K562 (cell line): Measurements from ENCODE around the gene SIGLEC1. TPM values are rescaled to one million over a fixed set of nuclear protein-coding genes. Genes with fewer than 3 reads are reported as not detected.

Source experiments
- ADNP ChIP-seq: fragments of 200-800 bp; sonication (Bioruptor generic); IDR thresholded peaks from 2 replicates; pipeline ENCODE4 v1.6.1; 2016; ENCODE audit warnings: missing genetic modification characterization, missing compliant biosample characterization
- ATF6 ChIP-seq: sonication (generic); formaldehyde crosslinking; IDR thresholded peaks from 2 replicates; pipeline ENCODE4 v1.4.0; 2020; ENCODE audit warnings: mild to moderate bottlenecking, missing genetic modification reagents
- CHD7 ChIP-seq: fragments of 200-600 bp; sonication (generic); IDR thresholded peaks from one replicate; pipeline ENCODE4 v1.6.1; 2012; ENCODE audit warnings: mild to moderate bottlenecking, low read depth, low read length, inconsistent platforms
- ELF2 ChIP-seq: fragments of 250-450 bp; sonication (Bioruptor Pico); IDR thresholded peaks from 2 replicates; pipeline ENCODE4 v1.5.0; 2021; ENCODE audit warnings: mild to moderate bottlenecking
- GATAD2B ChIP-seq: fragments of 450-650 bp; IDR thresholded peaks from 2 replicates; pipeline ENCODE4 v1.6.1; 2017; ENCODE audit warnings: mild to moderate bottlenecking, borderline replicate concordance
- HNRNPLL ChIP-seq: fragments of 200-400 bp; formaldehyde crosslinking; IDR thresholded peaks from 2 replicates; pipeline ENCODE4 v1.6.1; 2017; ENCODE audit warnings: low read length, low read depth, mild to moderate bottlenecking; ENCODE audit not compliant: poor library complexity, severe bottlenecking
- KLF13 ChIP-seq: fragments of 450-650 bp; IDR thresholded peaks from 2 replicates; pipeline ENCODE4 v1.6.1; 2016; ENCODE audit warnings: missing genetic modification characterization, low read depth, mild to moderate bottlenecking, missing compliant biosample characterization, moderate library complexity, borderline replicate concordance
- NCOA4 ChIP-seq: fragments of 450-650 bp; IDR thresholded peaks from 2 replicates; pipeline ENCODE4 v1.6.1; 2018; ENCODE audit warnings: mild to moderate bottlenecking; ENCODE audit not compliant: partially characterized antibody
- NR3C1 ChIP-seq: sonication (generic); formaldehyde crosslinking; IDR thresholded peaks from 2 replicates; pipeline ENCODE4 v1.8.1; 2022; ENCODE audit warnings: missing genetic modification reagents
- NR4A1 ChIP-seq, 2 experiments: fragments of 250-450 bp in 1 of 2; fragments of 450-650 bp in 1 of 2; sonication (Bioruptor Pico) in 1 of 2; IDR thresholded peaks; 2 replicates each; pipeline versions ENCODE4 v1.4.0 to v1.6.1; 2016 to 2020; ENCODE audit warnings: mild to moderate bottlenecking in 2 of 2, missing compliant biosample characterization in 1 of 2, missing genetic modification characterization in 1 of 2, moderate library complexity in 1 of 2
- SMAD3 ChIP-seq: fragments of 450-650 bp; formaldehyde crosslinking; conservative IDR thresholded peaks from 2 replicates; pipeline ENCODE4 v1.4.0; 2020; ENCODE audit warnings: mild to moderate bottlenecking
- ZNF655 ChIP-seq: fragments of 250-450 bp; sonication (Bioruptor Pico); IDR thresholded peaks from 2 replicates; pipeline ENCODE4 v1.5.0; 2021
- polyA plus RNA-seq, 8 experiments: library from polyadenylated mRNA; depleted of rRNA in 4 of 8; stranded (reverse) in 5 of 8; unstranded in 3 of 8; fragments of >200 nt; fragmentation: Nextera tagmentation in 2 of 8; fragmentation: Illumina TruSeq in 1 of 8; extraction: Ambion mirVana in 2 of 8; extraction: Trizol in 1 of 8; gene quantifications; 2 replicates each; pipeline versions ENCODE4 v1.2.1 to v1.2.3, GENCODE V29; 2011 to 2014; ENCODE audit warnings: inconsistent platforms in 1 of 8, missing spikeins in 1 of 8
- total RNA-seq, 7 experiments: library from RNA; depleted of rRNA in 6 of 7; stranded (reverse); fragments of >200 nt in 6 of 7; fragmentation: Illumina TruSeq in 2 of 7; extraction: Trizol in 2 of 7; gene quantifications; 2 replicates each; pipeline versions ENCODE4 v1.2.1 to v1.2.3, GENCODE V29; 2011 to 2021; ENCODE audit warnings: low replicate concordance in 1 of 7

Gene SIGLEC1
- total and polyA plus RNA-seq, 9 of the 15 experiments (the other 6 are each of a cell fraction or from before 2014, with no cell fraction given) = 0.05 to 0.07 TPM; not detected in 7

GRCh38 chr20:3744806-3745685, 32.6 kb upstream of the SIGLEC1 start (continued):
- TF ChIP-seq ATF6 (no peak), ADNP (no peak), GATAD2B (no peak), NR3C1 (CRISPR knock-in tag) (no peak), HNRNPLL (no peak), SMAD3 (CRISPR knock-in tag) (no peak), CHD7 (no peak), NR4A1 (CRISPR knock-in tag; IDR thresholded peaks at IDR 0.05) (no peak), NR4A1 (tag; IDR thresholded peaks at IDR 0.05) (no peak), ZNF655 (no peak), KLF13 (tag) (no peak), ELF2 (CRISPR knock-in tag) (no peak), NCOA4 (no peak)
